Kidney (tissue), 14 donors: ENCODE measurements around the gene CBLN3. TPM values are rescaled to one million over a fixed set of nuclear protein-coding genes. Genes with fewer than 3 reads are reported as not detected.

Experiments
- DNase-seq, 5 donors: peaks; one replicate each; pipeline ENCODE4 v3.0.0-alpha.2; 2013 to 2020
- FAIRE-seq: peaks from 2 replicates; lab custom pipeline; 2012; peaks lifted over from hg19 to GRCh38; lab: Jason Lieb, UNC
- H3K27ac ChIP-seq, 2 donors: one replicate each; pipeline ENCODE4 v1.7.0; 2013; ENCODE audit warnings: low read depth in 2 of 2, low read length in 2 of 2, inconsistent platforms in 1 of 2
- H3K27me3 ChIP-seq: one replicate; pipeline ENCODE4 v1.7.1; 2013; ENCODE audit warnings: low read length, inconsistent platforms; ENCODE audit not compliant: control insufficient read depth, insufficient read depth
- H3K36me3 ChIP-seq, 3 donors: one replicate each; pipeline versions ENCODE4 v1.7.0 to v1.7.1; 2013; ENCODE audit warnings: low read length in 3 of 3, control low read depth in 1 of 3, inconsistent platforms in 1 of 3; ENCODE audit not compliant: insufficient read depth in 3 of 3, control insufficient read depth in 2 of 3
- H3K4me1 ChIP-seq, 3 donors: one replicate each; pipeline versions ENCODE4 v1.7.0 to v1.7.1; 2013; ENCODE audit warnings: low read length in 3 of 3, inconsistent platforms in 1 of 3, low read depth in 1 of 3; ENCODE audit not compliant: control insufficient read depth in 2 of 3, insufficient read depth in 2 of 3
- H3K4me3 ChIP-seq, 3 donors: one replicate each; pipeline versions ENCODE4 v1.7.0 to v1.8.1; 2013; ENCODE audit warnings: low read length in 3 of 3, control low read depth in 1 of 3, inconsistent platforms in 1 of 3
- H3K9ac ChIP-seq, 3 donors: one replicate each; pipeline versions ENCODE4 v1.7.0 to v1.7.1; 2013; ENCODE audit warnings: low read length in 3 of 3, control low read depth in 1 of 3, inconsistent platforms in 1 of 3
- H3K9me3 ChIP-seq, 3 donors: one replicate each; pipeline versions ENCODE4 v1.7.0 to v1.7.1; 2013; ENCODE audit warnings: low read length in 3 of 3, control low read depth in 1 of 3, inconsistent platforms in 1 of 3; ENCODE audit not compliant: control insufficient read depth in 2 of 3, insufficient read depth in 1 of 3
- CTCF ChIP-seq: IDR thresholded peaks from 3 replicates; pipeline ENCODE4 v1.5.1; 2012; ENCODE audit warnings: mild to moderate bottlenecking, moderate library complexity, borderline replicate concordance; ENCODE audit not compliant: insufficient read depth; ENCODE audit errors: extremely low read depth
- intact Hi-C: fragments of 100-400 bp; cut with DNase I; formaldehyde crosslinking; loops from one replicate; pipeline ENCODE4 v1.11.1; 2022
- polyA plus RNA-seq: library from polyadenylated mRNA; stranded (reverse); fragments of 350-450 nt; fragmentation: Illumina TruSeq; extraction: RNeasy Lipid Tissue Mini Kit (QIAGEN cat#74804); gene quantifications from one replicate; pipeline ENCODE4 v1.2.3, GENCODE V29; 2014; ENCODE audit warnings: low read depth, low replicate concordance; ENCODE audit not compliant: insufficient read depth
- total RNA-seq: library from RNA; stranded (reverse); fragmentation: NEBNext Ultra II Directional; extraction: Animal tissue kit (Norgen Biotek cat#: 25700); gene quantifications from one replicate; pipeline ENCODE4 v1.2.1, GENCODE V29; 2021
- donor health status: control.
- donor health status: control.
- donor health status: control.
- donor health status: control.
- donor health status: control.
- donor health status: DM: yes; HTN: yes; CAD: no.
- donor health status: Normal renal cell carcinoma (clear cell type).

CBLN3 gene
- total and polyA plus RNA-seq, 2 donors from 2014 or later = 1.3 to 2.6 TPM

GRCh38 chr14:24407608-24408325 lies 21.7 kb downstream of the CBLN3 start:
- intact Hi-C loops = no loop called here
- TF ChIP-seq CTCF = no peak
- Histone ChIP-seq H3K9me3 (no peaks in the 10 kb centered on the region), H3K4me3 (no peak overlapping the region), H3K36me3 (peaks cover 0 to 6% (median 2%) of the 10 kb centered on the region in 3 donors), H3K27ac (no peak overlapping the region), H3K27me3 (no peaks in the 10 kb centered on the region), H3K4me1 (peaks cover 0 to 7% (median 2%) of the 10 kb centered on the region in 3 donors), H3K9ac (no peak overlapping the region)
- no peak for FAIRE-seq
- DNase-seq = peak in 1 of 5 donors; percentile 30

- no peak for TF ChIP-seq CTCF
- DNase-seq (peak in 1 of 5 donors; percentile 11), FAIRE-seq (no peak)
- Histone ChIP-seq H3K36me3 (peaks cover 0 to 2% (median 0%) of the 10 kb centered on the region in 3 donors), H3K9ac (no peak overlapping the region), H3K9me3 (no peaks in the 10 kb centered on the region), H3K27me3 (no peaks in the 10 kb centered on the region), H3K27ac (no peak overlapping the region), H3K4me1 (peaks cover 0 to 11% (median 4%) of the 10 kb centered on the region in 3 donors), H3K4me3 (no peak overlapping the region)
- intact Hi-C loops = no loop called here
These were observed 23.1 kb downstream of the CBLN3 start for GRCh38 chr14:24406416-24406815.

- Histone ChIP-seq H3K4me3 (no peak overlapping the region), H3K9me3 (no peaks in the 10 kb centered on the region), H3K36me3 (no peaks in the 10 kb centered on the region), H3K27me3 (no peaks in the 10 kb centered on the region), H3K27ac (no peak overlapping the region), H3K9ac (no peak overlapping the region), H3K4me1 (peaks cover 1 to 15% (median 10%) of the 10 kb centered on the region in 3 donors)
- DNase-seq = peak in 1 of 5 donors; percentile 9
- no peak for TF ChIP-seq CTCF
- no peak for FAIRE-seq
- intact Hi-C loops = no loop called here
These were observed 24.7 kb downstream of the CBLN3 start for GRCh38 chr14:24404814-24405213.
